CD4-positive, alpha-beta T cell (primary cell): ENCODE data around the gene ZIC2. TPM values are rescaled to one million over a fixed set of nuclear protein-coding genes. Genes with fewer than 3 reads are reported as not detected.
A peak's percentile ranks its signal among the peaks of the same experiment; 100 is the strongest.

Source experiments
- ATAC-seq: fragments of 200-7000 bp; cut with Tn5 transposase; one replicate; pipeline ENCODE4 v1.10.0; 2022; ENCODE audit warnings: mild to moderate bottlenecking; ENCODE audit not compliant: poor library complexity
- CTCF ChIA-PET: fragments of 350-600 bp; sonication (Branson Sonifier 250); formaldehyde crosslinking; loops from one replicate; lab custom pipeline; 2021; ENCODE audit warnings: antibody characterized with exemption, inconsistent platforms; lab: Charles Lee
- POLR2A ChIA-PET: fragments of 350-600 bp; sonication (Branson Sonifier 250); formaldehyde crosslinking; loops from one replicate; lab custom pipeline; 2021; ENCODE audit warnings: antibody characterized with exemption, inconsistent platforms; lab: Charles Lee
- DNase-seq, 14 experiments: peaks; one replicate each; pipeline ENCODE4 v3.0.0-alpha.2; 2013 to 2020; ENCODE audit warnings: mixed read lengths in 2 of 14
- H3K27ac ChIP-seq, 2 donors: one replicate each; pipeline versions ENCODE4 v1.5.1 to v1.7.0; 2013; ENCODE audit warnings: low read length in 2 of 2, low read depth in 1 of 2, mild to moderate bottlenecking in 1 of 2
- H3K27me3 ChIP-seq, 2 experiments: 1 replicate in 1 of 2; 2 replicates in 1 of 2; pipeline versions ENCODE4 v1.6.1 to v1.7.0; 2013; ENCODE audit warnings: low read length in 2 of 2, control low read depth in 1 of 2, mild to moderate bottlenecking in 1 of 2, moderate library complexity in 1 of 2; ENCODE audit not compliant: insufficient read depth in 2 of 2, control insufficient read depth in 1 of 2
- H3K36me3 ChIP-seq: one replicate; pipeline ENCODE4 v1.6.1; 2013; ENCODE audit warnings: low read length, control low read depth; ENCODE audit not compliant: insufficient read depth
- H3K4me1 ChIP-seq: one replicate; pipeline ENCODE4 v1.6.1; 2013; ENCODE audit warnings: low read length, control low read depth; ENCODE audit not compliant: insufficient read depth
- H3K4me3 ChIP-seq: one replicate; pipeline ENCODE4 v1.5.1; 2013; ENCODE audit warnings: mild to moderate bottlenecking, low read length, moderate library complexity
- H3K9me3 ChIP-seq, 2 experiments: 1 replicate in 1 of 2; 2 replicates in 1 of 2; pipeline versions ENCODE4 v1.6.1 to v1.7.0; 2013; ENCODE audit warnings: low read length in 2 of 2, mild to moderate bottlenecking in 2 of 2, control low read depth in 1 of 2, moderate library complexity in 1 of 2; ENCODE audit not compliant: control insufficient read depth in 1 of 2, insufficient read depth in 1 of 2
- H3K27ac Mint-ChIP-seq: one replicate; pipeline ENCODE4 v1.8.0; 2020; ENCODE audit warnings: mixed read lengths
- H3K27me3 Mint-ChIP-seq: one replicate; pipeline ENCODE4 v1.8.0; 2021; ENCODE audit warnings: mixed read lengths
- H3K36me3 Mint-ChIP-seq: one replicate; pipeline ENCODE4 v1.8.0; 2021; ENCODE audit warnings: low read depth, mixed read lengths
- H3K4me1 Mint-ChIP-seq: one replicate; pipeline ENCODE4 v1.8.0; 2021; ENCODE audit warnings: low read depth, mixed read lengths
- H3K4me3 Mint-ChIP-seq: one replicate; pipeline ENCODE4 v1.8.0; 2020; ENCODE audit warnings: mild to moderate bottlenecking, mixed read lengths
- H3K9me3 Mint-ChIP-seq: one replicate; pipeline ENCODE4 v1.8.0; 2020; ENCODE audit warnings: mixed read lengths
- CTCF ChIP-seq: fragments of 200-600 bp; IDR thresholded peaks from one replicate; pipeline ENCODE4 v1.8.0; 2022; ENCODE audit warnings: antibody characterized with exemption, mild to moderate bottlenecking
- intact Hi-C, 2 experiments: fragments of 100-400 bp; cut with DNase I in 1 of 2; cut with micrococcal nuclease in 1 of 2; formaldehyde crosslinking; loops; one replicate each; pipeline versions ENCODE4 v1.15.1 to v1.9.0; 2023 to 2025; cut with DNase I, micrococcal nuclease
- total RNA-seq, 174 experiments: library from RNA in 2 of 174; stranded (reverse) in 2 of 174; gene quantifications; one replicate each; pipeline ENCODE4 v1.2.3 and lab custom pipeline; 2021 to 2026

The ZIC2 gene
- total RNA-seq, 2 experiments from 2014 or later = not detected

- Histone ChIP-seq H3K27me3 (peaks cover 93 to 98% of the 10 kb centered on the region in 2 experiments), H3K9me3 (peaks cover 21 to 69% of the 10 kb centered on the region in 2 experiments), H3K36me3 (no peaks in the 10 kb centered on the region), H3K4me1 (peaks cover 45% of the 10 kb centered on the region), H3K27ac (no peak overlapping the region), H3K4me3 (no peak overlapping the region)
- Mint-ChIP-seq H3K4me3 (peak overlapping the region; percentile 51), H3K9me3 (peaks cover under 1% of the 10 kb centered on the region), H3K27me3 (peaks cover 94% of the 10 kb centered on the region), H3K4me1 (peaks cover 43% of the 10 kb centered on the region), H3K36me3 (peaks cover 10% of the 10 kb centered on the region), H3K27ac (no peak overlapping the region)
- peak in 1 of 14 experiments; percentile 24 for DNase-seq
- intact Hi-C loops = loop anchor here in 1 of 2 experiments (2.0 kb wide), 1 partner anchor 14 kb away; no protein-coding TSS in a partner anchor
- POLR2A ChIA-PET = interaction anchor here (0.7 kb wide), 1 partner anchor 19 kb away, joined by 3 read pairs; no protein-coding TSS in a partner anchor
- ATAC-seq = no peak
- TF ChIP-seq CTCF = no peak
- CTCF ChIA-PET = no interaction called here
These were observed 7.1 kb downstream of the ZIC2 start for GRCh38 chr13:99988529-99989275.

GRCh38 chr13:99989276-99990125 lies 7.9 kb downstream of the ZIC2 start:
- DNase-seq (peak in 2 of 14 experiments; percentile 7 to 29), ATAC-seq (peak; percentile 39)
- POLR2A ChIA-PET = interaction anchor here (1.1 to 1.2 kb wide), 2 partner anchors 24 to 34 kb away, joined by 3 read pairs; no protein-coding TSS in a partner anchor
- no peak overlapping the region for H3K4me3 ChIP-seq
- H3K27me3 ChIP-seq = peaks cover 89 to 98% of the 10 kb centered on the region in 2 experiments
- H3K27ac Mint-ChIP-seq = no peak overlapping the region
- intact Hi-C loops = loop anchor here (2.0 to 10.0 kb wide), 2 partner anchors 15 to 495 kb away; no protein-coding TSS in a partner anchor
- H3K9me3 ChIP-seq = peaks cover 13 to 65% of the 10 kb centered on the region in 2 experiments
- peaks cover 37% of the 10 kb centered on the region for H3K4me1 Mint-ChIP-seq
- peaks cover 45% of the 10 kb centered on the region for H3K4me1 ChIP-seq
- no peak for TF ChIP-seq CTCF
- peak overlapping the region; percentile 51 for H3K4me3 Mint-ChIP-seq
- H3K27me3 Mint-ChIP-seq = peaks cover 94% of the 10 kb centered on the region
- peaks cover 5% of the 10 kb centered on the region for H3K9me3 Mint-ChIP-seq
- no peaks in the 10 kb centered on the region for H3K36me3 ChIP-seq
- CTCF ChIA-PET = no interaction called here
- H3K36me3 Mint-ChIP-seq = peaks cover 6% of the 10 kb centered on the region
- H3K27ac ChIP-seq = no peak overlapping the region
